HCT116 (cell line): ENCODE results near the gene CDC42BPB. TPM values are rescaled to one million over a fixed set of nuclear protein-coding genes. Genes with fewer than 3 reads are reported as not detected.

Source experiments
- ATAC-seq: fragments of 200-7000 bp; cut with Tn5 transposase; 2 replicates; pipeline ENCODE4 v1.9.1; 2020; ENCODE audit warnings: mild to moderate bottlenecking, moderate library complexity
- BruUV-seq: library from RNA; stranded (reverse); fragments of 400-500 nt; replicated peaks from 2 replicates; lab custom pipeline; 2021; lab: Mats Ljungman, UMichigan
- CTCF ChIA-PET: fragments of 300-600 bp; sonication (Branson Sonifier 250); formaldehyde crosslinking; loops from one replicate; lab custom pipeline; 2021; ENCODE audit warnings: antibody characterized with exemption; lab: Charles Lee
- POLR2A ChIA-PET: fragments of 300-600, 350-600 bp; sonication (Branson Sonifier 250); formaldehyde crosslinking; loops from one replicate; lab custom pipeline; 2021; ENCODE audit warnings: antibody characterized with exemption; lab: Charles Lee
- RAD21 ChIA-PET, 2 experiments: fragments of 300-600 bp; sonication (Branson Sonifier 250); formaldehyde crosslinking; loops; one replicate each; lab custom pipeline; 2023; ENCODE audit warnings: low total read pairs in 2 of 2; ENCODE audit not compliant: uncharacterized antibody in 2 of 2, unreplicated experiment in 2 of 2, low non-redundant PET in 1 of 2; lab: Charles Lee
- DNase-seq: peaks from one replicate; pipeline ENCODE4 v3.0.0-alpha.2; 2010; ENCODE audit warnings: low read depth, low spot score
- H2AFZ ChIP-seq: fragments of 200-600 bp; shearing (Covaris generic), sonication (generic); 2 replicates; pipeline ENCODE4 v1.6.1; 2017; ENCODE audit warnings: low read depth, mixed run types, mixed read lengths, antibody characterized with exemption, low read length; ENCODE audit not compliant: poor library complexity, severe bottlenecking
- H3K27ac ChIP-seq: 2 replicates; pipeline ENCODE4 v1.5.1; 2012; ENCODE audit warnings: low read depth, low read length
- H3K27me3 ChIP-seq: fragments of 200-600 bp; sonication (generic); 2 replicates; pipeline ENCODE4 v1.6.1; 2016; ENCODE audit warnings: mixed run types, low read length, mixed read lengths; ENCODE audit not compliant: insufficient read depth
- H3K36me3 ChIP-seq, 2 experiments: fragments of 200-500 bp in 1 of 2; fragments of 200-600 bp in 1 of 2; sonication (Bioruptor generic) in 1 of 2; sonication (generic) in 1 of 2; 2 replicates each; pipeline versions ENCODE4 v1.5.1 to v1.6.1; 2014 to 2016; ENCODE audit warnings: low read length in 2 of 2, inconsistent platforms in 1 of 2, mixed read lengths in 1 of 2, mixed run types in 1 of 2; ENCODE audit not compliant: insufficient read depth in 2 of 2, control insufficient read depth in 1 of 2
- H3K4me1 ChIP-seq, 2 experiments: fragments of 200-600 bp in 1 of 2; sonication (generic) in 1 of 2; 2 replicates each; pipeline versions ENCODE4 v1.5.1 to v1.6.1; 2012 to 2017; ENCODE audit warnings: low read length in 2 of 2, inconsistent platforms in 1 of 2, mild to moderate bottlenecking in 1 of 2, mixed read lengths in 1 of 2, mixed run types in 1 of 2, moderate library complexity in 1 of 2; ENCODE audit not compliant: insufficient read depth in 2 of 2, control insufficient read depth in 1 of 2
- H3K4me2 ChIP-seq: fragments of 200-600 bp; sonication (generic); 2 replicates; pipeline ENCODE4 v1.6.1; 2017; ENCODE audit warnings: mixed run types, low read length, mixed read lengths
- H3K4me3 ChIP-seq, 2 experiments: fragments of 200-600 bp in 1 of 2; sonication (generic) in 1 of 2; replicated peaks in 1 of 2; 2 replicates each; pipeline ENCODE4 v1.5.1; 2011 to 2016; ENCODE audit warnings: low read length in 2 of 2, control low read depth in 1 of 2, low read depth in 1 of 2, mild to moderate bottlenecking in 1 of 2, mixed read lengths in 1 of 2, mixed run types in 1 of 2
- H3K79me2 ChIP-seq: fragments of 200-600 bp; sonication (generic); 2 replicates; pipeline ENCODE4 v1.6.1; 2017; ENCODE audit warnings: mild to moderate bottlenecking, mixed run types, low read length, moderate library complexity, mixed read lengths; ENCODE audit not compliant: insufficient read depth
- H3K9ac ChIP-seq: fragments of 200-600 bp; sonication (generic); 2 replicates; pipeline ENCODE4 v1.6.1; 2016; ENCODE audit warnings: low read length, mixed read lengths
- H3K9me2 ChIP-seq: fragments of 200-600 bp; sonication (generic), shearing (Covaris generic); 2 replicates; pipeline ENCODE4 v1.6.1; 2017; ENCODE audit warnings: mixed run types, mild to moderate bottlenecking, moderate library complexity; ENCODE audit not compliant: insufficient read depth
- H3K9me3 ChIP-seq, 2 experiments: fragments of 200-500 bp in 1 of 2; fragments of 200-600 bp in 1 of 2; sonication (Bioruptor generic) in 1 of 2; sonication (generic) in 1 of 2; 2 replicates each; pipeline ENCODE4 v1.6.1; 2014 to 2017; ENCODE audit warnings: low read length in 2 of 2, mixed read lengths in 2 of 2, inconsistent platforms in 1 of 2, low read depth in 1 of 2, mild to moderate bottlenecking in 1 of 2, mixed run types in 1 of 2, moderate library complexity in 1 of 2; ENCODE audit not compliant: control insufficient read depth in 1 of 2, insufficient read depth in 1 of 2
- H4K20me1 ChIP-seq: fragments of 200-600 bp; sonication (generic), shearing (Covaris generic); 2 replicates; pipeline ENCODE4 v1.6.1; 2017; ENCODE audit warnings: mixed run types, mild to moderate bottlenecking, moderate library complexity; ENCODE audit not compliant: insufficient read depth
- ATF3 ChIP-seq: IDR thresholded peaks from 2 replicates; pipeline ENCODE4 v1.6.1; 2012
- CEBPB ChIP-seq: IDR thresholded peaks from 2 replicates; pipeline ENCODE4 v1.6.1; 2012; ENCODE audit warnings: low read depth
- EGR1 ChIP-seq: IDR thresholded peaks from 2 replicates; pipeline ENCODE4 v1.6.1; 2012; ENCODE audit warnings: low read depth
- ELF1 ChIP-seq: IDR thresholded peaks from 2 replicates; pipeline ENCODE4 v1.6.1; 2012; ENCODE audit warnings: low read depth, borderline replicate concordance
- RAD21 ChIP-seq: IDR thresholded peaks from 2 replicates; pipeline ENCODE4 v1.6.1; 2012; ENCODE audit warnings: low read depth, mild to moderate bottlenecking
- REST ChIP-seq: IDR thresholded peaks from 2 replicates; pipeline ENCODE4 v1.6.1; 2012; ENCODE audit warnings: low read depth
- SIN3A ChIP-seq: IDR thresholded peaks from 2 replicates; pipeline ENCODE4 v1.6.1; 2012; ENCODE audit warnings: low read depth
- SP1 ChIP-seq: IDR thresholded peaks from 2 replicates; pipeline ENCODE4 v1.6.1; 2012; ENCODE audit warnings: low read depth
- YY1 ChIP-seq: IDR thresholded peaks from 2 replicates; pipeline ENCODE4 v1.6.1; 2011; ENCODE audit warnings: low read length, low read depth, moderate library complexity, mild to moderate bottlenecking; ENCODE audit not compliant: insufficient replicate concordance; ENCODE audit errors: extremely low read depth
- ZNF274 ChIP-seq: fragments of 200-500 bp; sonication (Bioruptor generic); IDR thresholded peaks from 2 replicates; pipeline ENCODE4 v1.6.1; 2014; ENCODE audit warnings: mild to moderate bottlenecking, low read depth, low read length, inconsistent platforms
- intact Hi-C: fragments of 100-400 bp; cut with micrococcal nuclease; formaldehyde crosslinking; loops from 2 replicates; pipeline ENCODE4 v1.10.0; 2022
- total RNA-seq: library from RNA; stranded (reverse); gene quantifications from one replicate; pipeline ENCODE4 v1.2.1, GENCODE V29; 2021; ENCODE audit not compliant: unreplicated experiment

The CDC42BPB gene
- total RNA-seq, 1 experiment from 2014 or later, result 85.6 TPM

DNA sequence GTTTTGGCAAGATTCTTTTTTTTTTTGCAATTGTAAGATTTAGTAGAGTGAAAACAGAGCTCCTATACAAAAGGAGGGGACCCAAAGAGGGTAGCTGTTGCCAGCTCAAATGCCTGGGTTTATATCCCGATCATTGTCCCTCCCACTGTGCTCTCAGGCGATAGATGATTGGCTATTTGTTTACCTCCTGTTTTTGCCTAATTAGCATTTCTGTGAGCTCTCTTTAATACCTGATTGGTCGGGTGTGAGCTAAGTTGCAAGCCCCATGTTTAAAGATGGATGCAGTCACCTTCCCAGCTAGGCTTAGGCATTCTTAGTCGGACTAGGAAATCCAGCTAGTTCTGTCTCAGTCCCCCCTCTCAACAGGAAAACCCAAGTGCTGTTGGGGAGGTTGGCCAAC lies 39.0 kb upstream of the CDC42BPB start:
- no peaks in the 10 kb centered on the region for H3K36me3 ChIP-seq
- H3K79me2 ChIP-seq, result no peaks in the 10 kb centered on the region
- no peak overlapping the region for H3K27ac ChIP-seq
- TF ChIP-seq EGR1 (no peak), ZNF274 (no peak), SIN3A (no peak), YY1 (no peak), ATF3 (no peak), CEBPB (no peak), ELF1 (no peak), SP1 (no peak), REST (no peak), RAD21 (no peak)
- ATAC-seq, result no peak
- no TSS peak for BruUV-seq
- ChIA-PET POLR2A (interaction anchor here (0.6 kb wide), 2 partner anchors 19 to 212 kb away, joined by 3 to 5 read pairs; no protein-coding TSS in a partner anchor), RAD21 (no interaction called here), CTCF (interaction anchor here (0.6 to 4.0 kb wide), 2 partner anchors 9 to 18 kb away, joined by 3 to 41 read pairs; no protein-coding TSS in a partner anchor)
- no peaks in the 10 kb centered on the region for H3K9me2 ChIP-seq
- H3K4me1 ChIP-seq, result peaks cover 5 to 7% of the 10 kb centered on the region in 2 experiments
- intact Hi-C loops, result no loop called here
- H4K20me1 ChIP-seq, result no peaks in the 10 kb centered on the region
- no peaks in the 10 kb centered on the region for H3K9me3 ChIP-seq
- no peak for DNase-seq
- no peak overlapping the region for H3K9ac ChIP-seq
- H3K27me3 ChIP-seq, result no peaks in the 10 kb centered on the region
- H3K4me3 ChIP-seq, result no peak overlapping the region
- no peak overlapping the region for H3K4me2 ChIP-seq
- no peak overlapping the region for H2AFZ ChIP-seq
